Colon (tissue), 2 donors: ENCODE data around the gene IQGAP1.
A peak's percentile ranks its signal among the peaks of the same experiment; 100 is the strongest.

Source experiments
- FAIRE-seq: peaks from 2 replicates; lab custom pipeline; 2012; peaks lifted over from hg19 to GRCh38; lab: Jason Lieb, UNC
- donor health status: control.
- donor health status: control.

IQGAP1 gene

DNA sequence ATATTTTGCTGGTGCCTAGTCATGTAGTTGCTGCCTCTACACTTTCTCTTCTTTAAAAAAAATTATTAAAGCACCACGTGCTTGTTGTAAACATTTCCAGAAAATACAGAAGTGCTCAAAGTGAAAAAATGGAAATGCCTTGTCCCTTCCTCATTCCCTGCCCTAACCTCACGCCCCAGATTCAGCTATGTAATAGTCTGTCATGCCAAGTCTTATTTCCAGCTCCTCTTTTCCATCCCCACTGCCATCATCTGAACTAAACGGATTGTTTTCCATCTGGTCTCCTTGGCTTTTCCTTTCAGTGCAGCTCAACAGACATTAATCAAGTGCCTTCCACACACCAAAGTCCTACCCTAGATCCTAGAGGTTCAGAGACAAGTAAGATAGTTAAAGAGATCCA lies 20.5 kb upstream of the IQGAP1 start:
- no peak for FAIRE-seq

DNA sequence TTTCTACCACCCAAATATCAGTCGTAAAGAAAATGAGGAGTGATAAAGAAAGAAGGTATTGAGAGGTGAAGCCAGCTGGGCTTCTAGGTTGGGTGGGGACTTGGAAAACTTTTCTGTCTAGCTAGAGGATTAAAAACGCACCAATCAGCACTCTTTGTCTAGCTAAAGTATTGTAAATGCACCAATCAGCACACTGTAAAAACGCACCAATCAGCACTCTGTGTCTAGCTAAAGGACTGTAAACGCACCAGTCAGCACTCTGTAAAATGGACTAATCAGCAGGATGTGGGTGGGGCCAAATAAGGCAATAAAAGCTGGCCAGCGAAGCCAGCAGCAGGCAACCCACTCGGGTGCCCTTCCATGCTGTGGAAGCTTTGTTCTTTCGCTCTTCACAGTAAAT lies 13.0 kb upstream of the IQGAP1 start:
- FAIRE-seq: no peak

DNA sequence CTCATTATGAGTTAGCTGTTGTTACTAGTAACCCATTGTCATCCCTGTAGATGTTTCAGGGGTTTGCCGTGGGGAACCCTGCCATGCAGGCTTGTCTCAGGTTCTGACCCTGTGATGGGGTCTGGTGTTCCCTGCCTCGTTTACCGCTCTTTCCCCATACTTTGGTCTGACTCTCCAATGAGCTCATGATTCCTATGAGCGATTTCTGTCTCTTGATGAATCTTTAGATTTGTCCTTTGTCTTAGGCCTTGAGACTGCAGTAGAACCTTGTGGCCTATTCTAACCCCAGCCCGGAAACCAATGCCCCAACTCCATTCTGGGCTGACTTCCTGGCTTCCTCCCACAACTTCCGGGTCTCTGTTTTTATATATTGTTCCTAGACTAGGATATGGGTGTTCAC lies 11.3 kb upstream of the IQGAP1 start:
- FAIRE-seq: no peak

GRCh38 chr15:90379263-90379662 lies 8.8 kb upstream of the IQGAP1 start:
- no peak for FAIRE-seq

DNA sequence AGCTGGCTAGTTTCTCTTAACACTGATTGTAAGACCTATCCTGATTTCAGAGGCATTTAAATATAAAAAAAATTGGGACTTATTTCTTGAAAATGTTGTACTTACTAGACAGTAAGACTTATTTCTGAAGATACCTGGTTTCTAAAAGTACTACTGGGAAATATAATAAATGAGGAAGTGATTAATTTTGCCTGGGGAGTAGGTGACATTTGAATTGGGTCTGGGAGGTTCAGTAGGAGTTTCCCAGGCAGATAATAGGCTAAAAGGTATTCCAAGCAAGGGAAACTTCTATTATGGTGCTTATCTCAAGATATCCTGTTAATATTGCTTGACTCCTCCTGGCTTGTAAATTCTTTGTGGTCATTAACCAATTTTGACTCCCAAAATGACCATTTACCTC lies 6.5 kb upstream of the IQGAP1 start:
- no peak for FAIRE-seq

DNA sequence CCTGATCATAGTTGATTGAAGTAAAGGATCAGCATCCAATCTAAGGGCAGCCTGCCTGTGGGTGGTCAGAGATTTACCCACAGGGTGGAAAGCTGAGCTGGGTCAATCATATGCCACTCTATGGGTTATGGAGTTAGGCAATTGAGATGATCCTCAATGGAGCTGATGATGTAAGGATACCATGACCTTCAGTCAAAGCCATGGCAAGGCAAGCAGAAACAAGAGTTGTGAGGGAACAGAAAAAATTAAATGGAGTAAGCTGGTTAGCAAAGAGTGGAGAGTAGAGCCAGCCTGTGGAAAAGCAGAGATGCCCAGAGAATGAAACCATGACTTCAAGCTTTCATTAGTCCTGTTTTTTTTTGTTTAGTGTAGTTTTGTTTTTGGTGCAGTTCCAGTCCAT lies 5.7 kb upstream of the IQGAP1 start:
- FAIRE-seq: no peak

GRCh38 chr15:90386221-90386620 lies 1.8 kb upstream of the IQGAP1 start:
- FAIRE-seq: no peak

GRCh38 chr15:90388462-90389380 lies 679 bp downstream of the IQGAP1 start:
- no peak for FAIRE-seq

DNA sequence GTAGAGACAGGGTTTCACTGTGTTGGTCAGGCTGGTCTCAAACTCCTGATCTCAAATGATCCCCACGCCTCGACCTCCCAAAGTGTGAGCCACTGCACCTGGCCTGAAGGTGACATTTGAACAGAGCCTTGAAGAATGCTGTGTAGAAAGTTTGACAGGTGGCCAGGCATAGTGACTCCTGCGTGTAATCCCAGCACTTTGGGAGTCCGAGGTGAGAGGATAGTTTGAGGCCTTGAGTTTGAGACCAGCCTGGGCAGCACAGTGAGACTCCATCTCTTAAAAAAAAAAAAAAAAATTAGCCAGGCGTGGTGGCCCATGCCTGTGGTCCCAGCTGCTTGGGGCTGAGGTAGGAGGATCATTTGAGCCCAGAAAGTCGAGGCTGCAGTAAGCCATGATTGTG lies 1.5 kb downstream of the IQGAP1 start:
- FAIRE-seq: no peak

DNA sequence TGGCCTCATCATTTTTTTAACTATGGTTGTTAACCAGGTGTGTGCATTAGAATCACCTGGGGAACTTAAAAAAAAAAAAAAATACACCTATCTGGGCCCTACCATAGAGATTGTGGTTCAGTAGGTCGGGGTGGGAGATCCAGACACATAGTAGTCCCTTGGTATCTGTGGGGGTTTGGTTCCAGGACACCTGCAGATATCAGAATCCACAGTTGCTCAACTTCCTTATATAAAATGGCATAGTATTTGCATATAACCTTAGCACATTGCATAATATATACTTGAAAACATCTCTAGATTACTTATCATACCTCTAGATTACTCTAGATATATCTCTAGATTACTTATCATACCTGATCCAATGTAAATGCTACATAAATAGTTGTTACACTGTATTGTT lies 5.0 kb downstream of the IQGAP1 start:
- FAIRE-seq: no peak

DNA sequence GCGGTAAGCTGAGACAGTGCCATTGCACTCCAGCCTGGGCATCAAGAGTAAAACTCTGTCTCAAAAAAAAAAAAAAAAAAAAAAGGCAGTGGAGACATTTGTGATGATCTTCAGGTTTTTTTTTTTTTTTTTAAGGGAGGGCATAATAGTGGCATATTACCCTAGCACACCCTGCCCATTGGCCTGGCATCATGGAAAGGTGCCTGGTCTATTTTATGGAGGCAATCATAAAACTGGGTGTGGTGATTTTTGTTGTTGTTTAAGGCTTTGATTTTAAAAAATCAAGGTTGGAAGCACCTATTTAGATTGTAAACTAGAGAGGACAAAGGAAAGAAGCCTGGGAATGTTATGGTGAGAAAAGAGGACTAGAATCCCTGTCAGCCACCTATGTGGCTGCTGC lies 6.0 kb downstream of the IQGAP1 start:
- FAIRE-seq: no peak

GRCh38 chr15:90394748-90395442 lies 6.9 kb downstream of the IQGAP1 start:
- FAIRE-seq: no peak

- no peak for FAIRE-seq
These were observed 8.3 kb downstream of the IQGAP1 start for GRCh38 chr15:90396321-90396720.

- FAIRE-seq: no peak
These were observed 12.1 kb downstream of the IQGAP1 start for GRCh38 chr15:90400005-90400758.

GRCh38 chr15:90400759-90401314 lies 12.8 kb downstream of the IQGAP1 start:
- FAIRE-seq: peak; percentile 78

GRCh38 chr15:90401495-90401894 lies 13.5 kb downstream of the IQGAP1 start:
- FAIRE-seq: no peak

DNA sequence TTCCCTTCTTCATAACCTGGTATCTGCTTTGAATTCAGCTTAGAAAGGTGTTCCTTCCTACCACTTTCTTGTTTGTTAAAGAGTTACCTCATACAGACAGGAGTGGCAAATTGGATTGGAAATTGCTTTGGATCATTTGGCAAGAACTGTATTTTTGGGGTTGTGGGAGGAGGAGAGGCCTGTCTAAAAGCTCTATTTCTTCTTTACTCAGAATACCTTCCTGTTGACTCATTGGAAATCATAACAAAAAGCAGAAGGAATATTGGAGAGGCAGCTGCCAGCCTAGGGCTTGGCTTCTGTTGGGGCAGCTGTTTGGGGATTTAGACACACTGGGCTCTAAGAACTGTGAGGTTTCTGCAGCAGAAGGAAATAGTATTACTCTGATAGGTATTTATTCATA lies 14.2 kb downstream of the IQGAP1 start:
- FAIRE-seq: no peak

DNA sequence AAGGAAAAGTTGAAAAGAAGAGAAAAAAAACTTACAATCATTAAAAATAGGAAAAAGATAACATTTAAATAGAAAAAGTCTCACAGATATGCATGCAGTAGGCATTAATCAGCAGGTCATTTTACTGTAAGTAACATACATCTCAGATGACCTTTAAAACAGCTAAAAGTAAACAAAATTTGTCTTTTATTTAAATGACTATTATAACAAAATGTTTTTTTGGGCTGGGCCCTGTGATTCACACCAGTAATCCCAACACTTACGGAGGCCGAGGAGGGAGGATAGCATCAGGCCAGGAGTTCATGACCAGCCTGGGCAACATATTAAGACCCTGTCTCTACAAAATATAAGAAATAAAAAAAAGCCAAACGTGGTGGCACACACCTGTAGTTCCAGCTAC lies 14.7 kb downstream of the IQGAP1 start:
- no peak for FAIRE-seq

- FAIRE-seq: no peak
These were observed 17.1 kb downstream of the IQGAP1 start for GRCh38 chr15:90405055-90405607.

GRCh38 chr15:90407336-90407735 lies 19.3 kb downstream of the IQGAP1 start:
- FAIRE-seq: no peak

DNA sequence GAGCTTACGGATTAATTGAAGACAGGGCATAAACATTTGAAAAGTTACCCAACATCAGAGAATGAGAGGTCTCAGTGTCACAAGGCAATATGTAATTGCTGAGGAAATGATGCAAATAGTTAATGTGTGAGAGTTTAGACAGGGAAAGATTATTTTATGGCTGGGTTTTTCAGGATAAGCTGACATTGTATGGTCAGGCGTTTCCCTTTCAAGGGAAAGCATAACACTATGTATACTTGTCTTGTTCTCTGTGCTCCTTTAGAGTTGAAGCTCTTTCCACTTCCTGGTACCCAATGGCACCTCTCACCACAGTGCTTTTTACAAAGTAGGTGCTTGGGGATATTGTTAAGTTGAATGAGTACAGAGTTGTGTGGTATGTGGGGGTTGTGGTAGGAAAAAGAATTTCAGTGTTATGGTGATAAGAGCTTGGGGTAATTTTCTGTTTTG lies 19.9 kb downstream of the IQGAP1 start:
- FAIRE-seq: peak; percentile 83

GRCh38 chr15:90408657-90409056 lies 20.6 kb downstream of the IQGAP1 start:
- no peak for FAIRE-seq
